GM06990 (cell line): ENCODE results near the gene NIPAL3.

Source experiments
- DNase-seq: peaks from one replicate; pipeline ENCODE4 v3.0.0-alpha.2; 2011; ENCODE audit not compliant: insufficient read length; ENCODE audit errors: extremely low read depth
- H3K27me3 ChIP-seq: replicated peaks from 2 replicates; pipeline ENCODE4 v1.6.0; 2011; ENCODE audit warnings: low read length; ENCODE audit not compliant: control insufficient read depth, insufficient read depth
- H3K36me3 ChIP-seq: 2 replicates; pipeline ENCODE4 v1.5.1; 2011; ENCODE audit warnings: low read length; ENCODE audit not compliant: control insufficient read depth, insufficient read depth
- H3K4me3 ChIP-seq: replicated peaks from 2 replicates; pipeline ENCODE4 v1.5.1; 2011; ENCODE audit warnings: low read depth, mild to moderate bottlenecking, control low read depth, low read length
- TF ChIP-seq, protein P1 (sequence below): IDR thresholded peaks from 2 replicates; pipeline ENCODE4 v1.5.1; 2011; ENCODE audit warnings: low read length, control low read depth, mild to moderate bottlenecking, inconsistent platforms; ENCODE audit not compliant: insufficient read depth, poor library complexity, severe bottlenecking

NIPAL3 gene

DNA sequence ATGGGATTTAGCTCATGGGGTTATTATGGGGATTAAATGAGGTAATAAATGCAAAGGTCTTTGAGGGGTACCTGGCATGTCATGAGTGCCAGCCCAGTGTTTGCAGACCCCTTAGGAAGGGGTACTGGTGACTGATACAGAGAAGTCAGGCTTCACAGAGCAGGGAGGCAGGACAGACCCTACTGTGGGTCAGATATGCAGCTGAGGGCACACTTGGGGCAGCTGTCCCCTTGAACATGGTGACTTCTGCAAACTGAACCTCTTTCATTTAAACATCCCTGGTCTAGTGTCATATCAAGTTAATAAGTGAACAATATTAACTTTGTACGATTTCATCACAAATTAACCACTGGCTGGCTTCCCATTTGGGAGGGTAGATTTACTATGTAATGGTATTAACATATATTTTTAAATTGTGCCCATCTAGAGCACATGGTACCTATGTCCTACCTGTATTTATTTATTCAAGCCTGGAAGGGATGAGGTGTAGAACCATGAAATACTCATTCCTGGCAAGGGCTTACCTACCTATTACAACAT is 27.9 kb upstream of the NIPAL3 start:
- TF ChIP-seq, protein P1, sequence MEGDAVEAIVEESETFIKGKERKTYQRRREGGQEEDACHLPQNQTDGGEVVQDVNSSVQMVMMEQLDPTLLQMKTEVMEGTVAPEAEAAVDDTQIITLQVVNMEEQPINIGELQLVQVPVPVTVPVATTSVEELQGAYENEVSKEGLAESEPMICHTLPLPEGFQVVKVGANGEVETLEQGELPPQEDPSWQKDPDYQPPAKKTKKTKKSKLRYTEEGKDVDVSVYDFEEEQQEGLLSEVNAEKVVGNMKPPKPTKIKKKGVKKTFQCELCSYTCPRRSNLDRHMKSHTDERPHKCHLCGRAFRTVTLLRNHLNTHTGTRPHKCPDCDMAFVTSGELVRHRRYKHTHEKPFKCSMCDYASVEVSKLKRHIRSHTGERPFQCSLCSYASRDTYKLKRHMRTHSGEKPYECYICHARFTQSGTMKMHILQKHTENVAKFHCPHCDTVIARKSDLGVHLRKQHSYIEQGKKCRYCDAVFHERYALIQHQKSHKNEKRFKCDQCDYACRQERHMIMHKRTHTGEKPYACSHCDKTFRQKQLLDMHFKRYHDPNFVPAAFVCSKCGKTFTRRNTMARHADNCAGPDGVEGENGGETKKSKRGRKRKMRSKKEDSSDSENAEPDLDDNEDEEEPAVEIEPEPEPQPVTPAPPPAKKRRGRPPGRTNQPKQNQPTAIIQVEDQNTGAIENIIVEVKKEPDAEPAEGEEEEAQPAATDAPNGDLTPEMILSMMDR, result no peak
- DNase-seq, result no peak
- 0 out of 2 replicates have a peak, but pooled peaks cover 1% of the 10 kb centered on the region for H3K36me3 ChIP-seq
- no peaks in the 10 kb centered on the region for H3K27me3 ChIP-seq
- H3K4me3 ChIP-seq, result no peak overlapping the region

DNA sequence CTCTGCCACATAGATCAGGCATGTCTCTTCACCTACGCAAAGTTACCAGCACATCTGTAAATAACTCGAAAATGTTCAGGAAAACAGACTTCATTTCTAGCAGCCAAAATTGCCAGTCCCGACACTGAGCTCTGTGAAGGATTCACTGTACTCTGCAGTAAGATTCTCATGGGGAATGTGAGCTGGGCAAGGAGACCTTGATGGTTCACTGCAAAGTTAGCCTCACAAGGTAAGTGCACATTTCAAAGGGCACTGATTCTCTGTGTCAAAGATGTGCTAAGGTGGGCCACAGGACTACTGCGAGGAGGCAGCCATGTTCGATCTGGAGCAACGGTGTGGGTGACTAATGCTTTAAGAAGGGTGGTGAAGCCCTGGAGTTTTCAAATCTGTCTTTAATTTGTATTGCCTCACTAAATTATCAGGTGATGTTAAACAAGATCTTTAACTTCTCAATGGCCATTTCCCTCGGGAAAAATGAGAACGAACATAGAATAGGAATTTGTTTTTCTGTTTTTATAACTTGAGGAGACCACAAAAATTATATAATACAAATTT is 27.2 kb upstream of the NIPAL3 start:
- no peak for DNase-seq
- H3K36me3 ChIP-seq, result no peaks in the 10 kb centered on the region

DNA sequence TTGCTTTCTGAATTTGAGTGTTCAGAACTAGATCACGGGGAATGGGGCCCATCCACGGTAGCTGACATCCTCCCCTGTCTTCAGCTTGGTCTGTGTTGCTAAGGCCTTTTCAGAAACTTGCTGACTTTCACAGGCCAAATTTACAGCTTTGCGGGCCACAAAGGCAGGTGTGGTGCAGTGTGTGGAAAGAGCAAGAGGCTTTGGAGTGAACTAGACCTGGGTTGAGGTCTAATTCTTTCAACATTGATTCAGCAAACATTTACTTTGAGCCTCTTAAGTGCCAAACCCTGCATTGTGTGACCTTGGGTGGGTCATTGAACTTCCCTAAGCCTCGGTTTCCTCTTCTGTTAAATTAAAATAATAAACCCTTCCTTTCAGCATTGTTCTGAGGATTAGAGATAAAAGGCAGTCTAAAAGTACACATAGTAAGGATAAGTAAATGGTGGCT is 26.3 kb upstream of the NIPAL3 start:
- Histone ChIP-seq H3K36me3 (no peaks in the 10 kb centered on the region), H3K4me3 (no peak overlapping the region), H3K27me3 (no peaks in the 10 kb centered on the region)
- no peak for DNase-seq
- TF ChIP-seq, protein P1, result no peak

More for the DNA sequence above, 27.2 kb upstream of the NIPAL3 start:
- H3K4me3 ChIP-seq, result no peak overlapping the region
- TF ChIP-seq, protein P1, result no peak
- no peaks in the 10 kb centered on the region for H3K27me3 ChIP-seq

DNA sequence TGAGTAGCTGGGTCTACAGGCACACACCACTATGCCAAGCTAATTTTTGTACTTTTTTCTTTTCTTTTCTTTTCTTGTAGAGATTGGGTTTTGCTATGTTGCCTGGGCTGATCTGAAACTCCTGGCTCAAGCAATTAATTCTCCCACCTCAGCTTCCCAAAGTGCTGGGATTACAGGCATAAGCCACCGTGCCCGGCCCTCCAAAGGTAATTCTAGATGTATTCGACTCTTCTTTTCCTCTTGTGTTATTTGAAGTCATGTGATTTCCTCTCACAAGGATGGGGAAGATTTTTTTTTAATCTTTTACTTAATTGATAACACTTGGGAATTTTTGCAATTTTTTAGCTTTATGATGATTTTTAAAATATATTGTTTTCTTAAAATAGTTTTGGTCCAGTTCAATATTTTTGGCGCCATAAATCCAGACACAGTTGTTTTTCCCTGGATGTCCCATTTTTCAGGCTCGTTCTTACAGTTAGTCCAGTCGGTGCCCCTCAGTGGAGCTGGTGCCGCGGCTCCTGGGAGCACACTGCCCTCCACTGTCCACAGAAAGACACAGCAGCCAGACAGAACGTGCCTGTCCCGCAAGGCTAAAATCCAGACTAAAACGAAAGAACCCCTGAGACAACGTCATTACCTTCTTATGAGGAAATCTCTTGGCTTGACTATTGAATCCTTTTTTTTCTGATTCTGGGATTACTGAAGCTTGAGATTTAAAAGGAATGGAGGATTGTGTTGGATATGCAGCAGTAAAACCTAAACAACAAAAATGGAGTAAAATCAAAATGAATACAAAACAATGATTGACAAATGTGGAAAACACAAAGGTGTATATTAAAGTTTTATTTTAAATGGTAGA is 24.4 kb upstream of the NIPAL3 start:
- DNase-seq, result peak; percentile 76
- TF ChIP-seq, protein P1, result peak; percentile 97
- Histone ChIP-seq H3K36me3 (no peaks in the 10 kb centered on the region), H3K27me3 (no peaks in the 10 kb centered on the region), H3K4me3 (peak overlapping the region; percentile 55)

DNA sequence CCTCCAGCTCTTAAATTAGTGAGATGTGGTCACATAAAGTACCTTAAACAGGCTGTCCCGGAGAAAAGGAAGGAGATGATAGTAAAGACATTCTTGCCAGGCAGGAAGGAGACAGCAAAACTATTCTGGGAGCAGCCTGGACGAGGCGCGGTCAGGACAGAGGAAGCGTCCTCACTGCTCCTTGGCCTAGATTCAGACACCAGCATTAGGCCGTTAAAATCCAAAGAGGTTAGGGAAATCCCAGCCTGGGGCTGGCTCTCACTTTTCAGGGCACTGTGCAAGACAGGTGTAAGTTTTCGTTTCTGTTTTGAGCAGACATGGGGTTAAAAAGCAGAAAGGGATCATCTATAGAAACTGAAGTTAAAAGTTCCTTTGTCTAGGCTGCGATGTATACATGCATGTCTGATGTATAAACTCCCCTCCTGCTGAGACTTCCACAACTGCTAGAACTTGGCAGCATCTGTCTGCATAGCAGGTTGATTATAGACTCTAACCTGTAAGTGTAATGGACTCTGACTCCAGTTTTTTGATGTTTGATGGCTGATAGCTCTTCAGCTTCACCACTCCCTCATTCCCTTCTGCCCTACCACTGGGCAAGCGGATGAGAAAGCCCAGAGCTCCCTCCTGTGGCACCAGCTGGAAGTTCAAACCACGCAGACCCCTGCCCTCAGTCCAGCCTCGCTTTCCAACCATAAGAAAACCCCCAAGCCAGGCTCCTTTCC is 23.6 kb upstream of the NIPAL3 start:
- DNase-seq, result peak; percentile 68
- TF ChIP-seq, protein P1, result peak; percentile 82
- H3K36me3 ChIP-seq, result no peaks in the 10 kb centered on the region
- H3K27me3 ChIP-seq, result no peaks in the 10 kb centered on the region
- H3K4me3 ChIP-seq, result peak overlapping the region; percentile 55
